NCI-H345 (cell line): ENCODE measurements around the gene CABLES1.

Source experiments
- DNase-seq: peaks from one replicate; lab custom pipeline; 2025; lab: John Stamatoyannopoulos, UW

The CABLES1 gene

GRCh38 chr18:23301972-23302371, 166.7 kb downstream of the CABLES1 start:
- DNase-seq = peak; percentile 70

GRCh38 chr18:23302511-23302850, 167.2 kb downstream of the CABLES1 start:
- DNase-seq = no peak

GRCh38 chr18:23302851-23303527, 167.7 kb downstream of the CABLES1 start:
- DNase-seq = no peak

- no peak for DNase-seq
These were observed 171.5 kb downstream of the CABLES1 start for GRCh38 chr18:23306822-23307221.

GRCh38 chr18:23307567-23308295, 172.4 kb downstream of the CABLES1 start:
- no peak for DNase-seq
